ENCODE measurements around the gene CSF2. TPM values are rescaled to one million over a fixed set of nuclear protein-coding genes. Genes with fewer than 3 reads are reported as not detected.

Gene CSF2
- total and polyA plus RNA-seq, 2 of the 13 experiments (the other 11 are each of a cell fraction or from before 2014, with no cell fraction given) = not detected

- no peak for TF ChIP-seq ZBTB26 (CRISPR knock-in tag; IDR thresholded peaks at IDR 0.05; ENCODE audit: borderline replicate concordance)
- no peak for TF ChIP-seq HNF4A (CRISPR knock-in tag; IDR thresholded peaks at IDR 0.05)
- no peak for TF ChIP-seq SYNCRIP (IDR thresholded peaks at IDR 0.05; ENCODE audit: insufficient read depth, low read depth, low read length)
Measured at GRCh38 chr5:132112111-132112510, 38.5 kb downstream of the CSF2 start (continued).

GRCh38 chr5:132114150-132115121 lies 40.8 kb downstream of the CSF2 start:
- no peak overlapping the region for H3K4me3 ChIP-seq (replicated peaks in 1 of 3; ENCODE audit: insufficient read depth in 1 of 3, low read depth in 2 of 3, low read length in 3 of 3)
- no peaks in the 10 kb centered on the region for H3K79me2 ChIP-seq (ENCODE audit: insufficient read depth, low read length)
- no peaks in the 10 kb centered on the region for H3K36me3 ChIP-seq (replicated peaks in 1 of 2; ENCODE audit: control insufficient read depth in 1 of 2, insufficient read depth in 2 of 2, low read length in 2 of 2)
- FAIRE-seq (no peak), ATAC-seq (no peak), DNase-seq (ENCODE audit: low spot score) (no peak)
- H2AFZ ChIP-seq (ENCODE audit: low read length) = no peak overlapping the region
- H3K4me1 ChIP-seq (ENCODE audit: insufficient read depth, low read length) = peaks cover 5% of the 10 kb centered on the region
- H3K4me2 ChIP-seq (ENCODE audit: low read depth, low read length) = no peak overlapping the region
- ChIA-PET POLR2A (no interaction called here), CTCF (ENCODE audit: low intra/inter-chr PET ratio, low total read pairs) (no interaction called here)
- no peak overlapping the region for H3K9ac ChIP-seq (ENCODE audit: insufficient read depth, low read depth, low read length)
- in situ Hi-C loops (cut with HindIII; ENCODE audit: extremely low pct_ligation_motif_present, low pct_unique_long_range_greater_than_20kb) (no loop called here), intact Hi-C loops (cut with micrococcal nuclease; ENCODE audit: unreplicated experiment) (no loop called here)
- H3K9me3 ChIP-seq (ENCODE audit: low read length) = no peaks in the 10 kb centered on the region
- H3K27ac ChIP-seq (ENCODE audit: extremely low read length, insufficient read depth, low read length) = no peak overlapping the region
- H3K27me3 ChIP-seq (ENCODE audit: control insufficient read depth in 1 of 2, insufficient read depth in 2 of 2, low read length in 2 of 2) = no peaks in the 10 kb centered on the region
- 29% methylated on average over 4 of the region's 4 CpGs for WGBS (ENCODE audit: low lambda C conversion rate)
- no peaks in the 10 kb centered on the region for H4K20me1 ChIP-seq (ENCODE audit: insufficient read depth, low read length)
- BruUV-seq (replicated peaks) = no TSS peak
- TF ChIP-seq ZNF138 (CRISPR knock-in tag; IDR thresholded peaks at IDR 0.05; ENCODE audit: low read depth) (no peak), KDM5B (CRISPR knock-in tag; IDR thresholded peaks at IDR 0.05; ENCODE audit: borderline replicate concordance) (no peak), ZNF674 (CRISPR knock-in tag; IDR thresholded peaks at IDR 0.05; ENCODE audit: low read depth) (no peak), FOXO4 (CRISPR knock-in tag; conservative IDR thresholded peaks at IDR 0.05) (no peak), ZNF10 (CRISPR knock-in tag; IDR thresholded peaks at IDR 0.05; ENCODE audit: borderline replicate concordance, low read depth) (no peak), POGZ (CRISPR knock-in tag; IDR thresholded peaks at IDR 0.05) (no peak)
- TF ChIP-seq, protein P1, sequence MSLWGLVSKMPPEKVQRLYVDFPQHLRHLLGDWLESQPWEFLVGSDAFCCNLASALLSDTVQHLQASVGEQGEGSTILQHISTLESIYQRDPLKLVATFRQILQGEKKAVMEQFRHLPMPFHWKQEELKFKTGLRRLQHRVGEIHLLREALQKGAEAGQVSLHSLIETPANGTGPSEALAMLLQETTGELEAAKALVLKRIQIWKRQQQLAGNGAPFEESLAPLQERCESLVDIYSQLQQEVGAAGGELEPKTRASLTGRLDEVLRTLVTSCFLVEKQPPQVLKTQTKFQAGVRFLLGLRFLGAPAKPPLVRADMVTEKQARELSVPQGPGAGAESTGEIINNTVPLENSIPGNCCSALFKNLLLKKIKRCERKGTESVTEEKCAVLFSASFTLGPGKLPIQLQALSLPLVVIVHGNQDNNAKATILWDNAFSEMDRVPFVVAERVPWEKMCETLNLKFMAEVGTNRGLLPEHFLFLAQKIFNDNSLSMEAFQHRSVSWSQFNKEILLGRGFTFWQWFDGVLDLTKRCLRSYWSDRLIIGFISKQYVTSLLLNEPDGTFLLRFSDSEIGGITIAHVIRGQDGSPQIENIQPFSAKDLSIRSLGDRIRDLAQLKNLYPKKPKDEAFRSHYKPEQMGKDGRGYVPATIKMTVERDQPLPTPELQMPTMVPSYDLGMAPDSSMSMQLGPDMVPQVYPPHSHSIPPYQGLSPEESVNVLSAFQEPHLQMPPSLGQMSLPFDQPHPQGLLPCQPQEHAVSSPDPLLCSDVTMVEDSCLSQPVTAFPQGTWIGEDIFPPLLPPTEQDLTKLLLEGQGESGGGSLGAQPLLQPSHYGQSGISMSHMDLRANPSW (CRISPR knock-in tag; IDR thresholded peaks at IDR 0.05; ENCODE audit: borderline replicate concordance) = no peak
